Purkinje cell (primary cell): ENCODE data around the gene SPRR2B. TPM values are rescaled to one million over a fixed set of nuclear protein-coding genes. Genes with fewer than 3 reads are reported as not detected.

ENCODE experiments used
- polyA plus RNA-seq: library from polyadenylated mRNA; unstranded; fragments of >200 nt; fragmentation: Nextera tagmentation; gene quantifications from 2 replicates; pipeline ENCODE4 v1.2.1, GENCODE V29; 2014

SPRR2B gene
- not detected in 2 replicates for polyA plus RNA-seq

DNA sequence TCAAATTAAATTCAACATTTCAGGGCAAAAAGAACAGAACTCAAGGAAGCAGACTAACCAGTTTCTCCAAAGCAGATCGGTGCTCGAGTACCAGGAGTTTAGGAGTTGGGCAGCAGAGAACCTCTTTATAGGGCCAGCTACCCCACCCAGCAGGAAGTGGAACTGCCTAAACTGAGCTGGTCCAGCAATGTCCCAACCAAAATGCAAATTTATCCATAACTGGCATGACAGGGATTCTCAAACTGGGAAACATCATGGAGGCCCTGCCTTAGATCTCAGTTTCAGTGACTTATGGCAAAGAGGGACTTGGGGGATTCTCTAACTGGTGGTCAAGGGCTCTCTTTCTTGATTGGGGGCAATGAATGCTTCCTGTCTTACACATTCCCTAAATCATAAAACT is at the start of gene SPRR2B:
SPRR2B (minus strand) TSS at position 101 of the 400 bp plus-strand sequence. CDS start 772 bp downstream, outside the sequence.

DNA sequence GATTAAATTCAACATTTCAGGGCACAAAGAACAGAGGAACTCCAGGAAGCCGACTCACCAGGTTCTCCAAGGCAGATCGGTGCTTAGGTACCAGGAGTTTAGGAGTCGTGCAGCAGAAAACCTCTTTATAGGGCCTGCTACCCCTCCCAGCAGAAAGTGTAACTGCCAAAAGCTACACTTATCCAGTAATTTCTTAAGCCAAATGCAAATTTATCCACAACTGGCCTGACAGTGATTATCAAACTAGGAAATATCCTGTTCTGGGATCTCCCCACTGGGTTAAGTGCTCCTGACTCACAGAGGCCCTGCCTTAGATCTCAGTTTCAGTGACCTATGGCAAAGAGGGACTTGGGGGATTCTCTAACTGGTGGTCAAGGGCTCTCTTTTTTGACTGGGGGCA is 42.0 kb upstream of the SPRR2B start, which contains the start of gene SPRR2F:
SPRR2F (minus strand) TSS at position 101 of the 400 bp plus-strand sequence. CDS start 783 bp downstream, outside the sequence.

GRCh38 chr1:153094426-153094825 is 23.0 kb upstream of the SPRR2B start, which contains the start of gene SPRR2E:
SPRR2E (minus strand) TSS chr1:153094526; CDS start chr1:153093751, 775 bp downstream.

GRCh38 chr1:153057375-153057774 is 14.0 kb downstream of the SPRR2B start, which contains the start of gene SPRR2A:
SPRR2A (minus strand) TSS chr1:153057512; CDS start chr1:153056735, 777 bp downstream.

DNA sequence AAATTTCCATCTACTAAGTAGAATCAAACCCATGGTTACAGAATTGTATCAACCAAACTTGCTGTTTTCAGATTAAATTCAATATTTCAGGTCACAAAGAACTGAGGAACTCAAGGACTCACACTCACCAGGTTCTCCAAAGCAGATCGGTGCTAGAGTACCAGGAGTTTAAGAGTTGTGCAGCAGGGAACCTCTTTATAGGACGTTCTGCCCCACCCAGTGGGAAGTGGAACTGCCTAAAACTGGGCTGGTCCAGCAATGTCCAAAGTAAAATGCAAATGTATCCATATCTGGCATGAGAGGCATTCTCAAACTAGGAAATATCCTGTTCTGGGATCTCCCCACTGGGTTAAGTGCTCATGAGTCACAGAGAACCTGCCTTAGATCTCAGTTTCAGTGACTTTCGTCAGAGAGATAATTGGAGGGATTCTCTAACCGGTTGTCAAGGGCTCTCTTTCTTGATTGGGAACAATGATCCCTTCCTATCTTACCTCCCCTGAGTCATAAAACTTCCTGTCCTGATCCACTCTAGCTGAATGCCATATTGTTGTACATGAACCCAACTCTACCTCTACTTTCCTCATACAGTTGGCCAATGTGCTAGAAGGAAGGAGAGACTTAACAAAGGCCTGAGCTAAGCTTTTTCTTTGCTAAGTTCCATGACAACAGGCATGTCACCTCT is 30.3 kb downstream of the SPRR2B start, which contains the start of gene SPRR2D:
SPRR2D (minus strand) TSS at position 171 of the 682 bp plus-strand sequence. CDS start 774 bp downstream, outside the sequence.

GRCh38 chr1:153030895-153031294 is 40.5 kb downstream of the SPRR2B start, which contains the start of gene SPRR1B:
SPRR1B (plus strand) TSS chr1:153031203; CDS start chr1:153032346, 1,143 bp downstream.

Other genes with a start within 250 kb of the SPRR2B start
- not detected in 2 replicates for gene LCE1A, start 244.1 kb downstream of the SPRR2B start, polyA plus RNA-seq
- gene LCE6A, start 228.8 kb downstream of the SPRR2B start, polyA plus RNA-seq = not detected in 2 replicates
- not detected in 2 replicates for gene LCE7A, start 211.6 kb downstream of the SPRR2B start, polyA plus RNA-seq
- gene SMCP, start 193.3 kb downstream of the SPRR2B start, polyA plus RNA-seq = not detected in 2 replicates
- gene IVL, start 163.1 kb downstream of the SPRR2B start, polyA plus RNA-seq = not detected in 2 replicates
- gene SPRR5, start 124.4 kb downstream of the SPRR2B start, polyA plus RNA-seq = not detected in 2 replicates
- gene SPRR4, start 101.0 kb downstream of the SPRR2B start, polyA plus RNA-seq = not detected in 2 replicates
- 1.3 TPM in 1 of 2 replicates, not detected in the other for gene SPRR1A, start 87.5 kb downstream of the SPRR2B start, polyA plus RNA-seq
- gene SPRR3, start 69.9 kb downstream of the SPRR2B start, polyA plus RNA-seq = not detected in 2 replicates
- gene SPRR1B, start 40.4 kb downstream of the SPRR2B start, polyA plus RNA-seq = not detected in 2 replicates
- gene SPRR2D, start 30.5 kb downstream of the SPRR2B start, polyA plus RNA-seq = not detected in 2 replicates
- gene SPRR2A, start 14.1 kb downstream of the SPRR2B start, polyA plus RNA-seq = not detected in 2 replicates
- gene SPRR2E, start 22.9 kb upstream of the SPRR2B start, polyA plus RNA-seq = not detected in 2 replicates
- not detected in 2 replicates for gene SPRR2F, start 41.9 kb upstream of the SPRR2B start, polyA plus RNA-seq
- gene SPRR2G, start 79.3 kb upstream of the SPRR2B start, polyA plus RNA-seq = not detected in 2 replicates
- not detected in 2 replicates for gene LELP1, start 131.8 kb upstream of the SPRR2B start, polyA plus RNA-seq
- gene PRR9, start 146.0 kb upstream of the SPRR2B start, polyA plus RNA-seq = not detected in 2 replicates
- gene LORICRIN, start 188.1 kb upstream of the SPRR2B start, polyA plus RNA-seq = not detected in 2 replicates
- not detected in 2 replicates for gene PGLYRP3, start 241.3 kb upstream of the SPRR2B start, polyA plus RNA-seq